Measurements from ENCODE around the gene TPSG1.
"Not testable (repeated sequence)": the region's sequence is repeated elsewhere in the genome, so short reads cannot be mapped to it uniquely, and the experiment has no call there.

The TPSG1 gene

GRCh38 chr16:1258225-1258600 is 33.1 kb upstream of the TPSG1 start:
- no peak overlapping the region for H3K27ac ChIP-seq
- intact Hi-C loops (cut with DNase I; ENCODE audit: low total_unique reads): no loop called here
- TF ChIP-seq, protein P1, sequence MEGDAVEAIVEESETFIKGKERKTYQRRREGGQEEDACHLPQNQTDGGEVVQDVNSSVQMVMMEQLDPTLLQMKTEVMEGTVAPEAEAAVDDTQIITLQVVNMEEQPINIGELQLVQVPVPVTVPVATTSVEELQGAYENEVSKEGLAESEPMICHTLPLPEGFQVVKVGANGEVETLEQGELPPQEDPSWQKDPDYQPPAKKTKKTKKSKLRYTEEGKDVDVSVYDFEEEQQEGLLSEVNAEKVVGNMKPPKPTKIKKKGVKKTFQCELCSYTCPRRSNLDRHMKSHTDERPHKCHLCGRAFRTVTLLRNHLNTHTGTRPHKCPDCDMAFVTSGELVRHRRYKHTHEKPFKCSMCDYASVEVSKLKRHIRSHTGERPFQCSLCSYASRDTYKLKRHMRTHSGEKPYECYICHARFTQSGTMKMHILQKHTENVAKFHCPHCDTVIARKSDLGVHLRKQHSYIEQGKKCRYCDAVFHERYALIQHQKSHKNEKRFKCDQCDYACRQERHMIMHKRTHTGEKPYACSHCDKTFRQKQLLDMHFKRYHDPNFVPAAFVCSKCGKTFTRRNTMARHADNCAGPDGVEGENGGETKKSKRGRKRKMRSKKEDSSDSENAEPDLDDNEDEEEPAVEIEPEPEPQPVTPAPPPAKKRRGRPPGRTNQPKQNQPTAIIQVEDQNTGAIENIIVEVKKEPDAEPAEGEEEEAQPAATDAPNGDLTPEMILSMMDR (IDR thresholded peaks at IDR 0.05): no peak
- peaks cover 0 to 79% of the 10 kb centered on the region in 2 donors for H3K27me3 ChIP-seq
- no peaks in the 10 kb centered on the region for H3K9me3 ChIP-seq
- no peak for DNase-seq
- H3K36me3 ChIP-seq: no peaks in the 10 kb centered on the region
- peaks cover 0 to 16% (median 0%) of the 10 kb centered on the region in 4 donors for H3K4me1 ChIP-seq
- no peak overlapping the region for H3K4me3 ChIP-seq

DNA sequence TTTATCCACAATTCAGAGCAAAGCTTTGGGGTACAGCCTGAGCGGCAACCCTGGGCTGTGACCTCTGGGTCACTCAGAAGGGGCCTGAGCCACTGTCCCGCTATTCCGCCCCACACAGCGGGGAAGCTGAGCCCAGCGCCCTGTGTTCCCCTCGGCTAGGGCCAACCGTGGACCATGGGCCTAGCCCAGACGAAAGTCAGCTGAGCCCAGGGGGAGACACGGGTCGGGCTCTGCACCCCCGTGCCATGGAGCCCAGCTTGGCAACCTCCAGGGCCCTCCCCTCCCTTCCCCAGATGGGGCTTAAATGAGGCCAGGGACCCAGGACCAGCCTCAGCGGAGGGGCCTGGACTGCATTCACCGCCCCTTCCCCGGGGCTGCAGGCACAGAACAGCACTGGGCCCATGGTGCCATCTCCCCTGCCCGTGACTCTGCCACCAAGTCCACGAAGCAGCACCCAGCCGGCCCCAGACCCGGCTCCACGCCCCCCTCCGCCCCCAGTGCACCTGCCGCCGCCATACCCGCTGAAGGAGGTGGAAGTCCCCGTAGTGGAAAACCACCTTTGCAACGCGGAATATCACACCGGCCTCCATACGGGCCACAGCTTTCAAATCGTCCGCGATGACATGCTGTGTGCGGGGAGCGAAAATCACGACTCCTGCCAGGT is 32.6 kb upstream of the TPSG1 start:
- TF ChIP-seq, protein P1 (IDR thresholded peaks at IDR 0.05): no peak
- Histone ChIP-seq H3K27ac (no peak overlapping the region), H3K27me3 (peaks cover 0 to 74% of the 10 kb centered on the region in 2 donors), H3K4me3 (no peak overlapping the region), H3K36me3 (no peaks in the 10 kb centered on the region), H3K9me3 (no peaks in the 10 kb centered on the region), H3K4me1 (peaks cover 0 to 16% (median 0%) of the 10 kb centered on the region in 4 donors)
- DNase-seq: no peak
- intact Hi-C loops (cut with DNase I; ENCODE audit: low total_unique reads): no loop called here

DNA sequence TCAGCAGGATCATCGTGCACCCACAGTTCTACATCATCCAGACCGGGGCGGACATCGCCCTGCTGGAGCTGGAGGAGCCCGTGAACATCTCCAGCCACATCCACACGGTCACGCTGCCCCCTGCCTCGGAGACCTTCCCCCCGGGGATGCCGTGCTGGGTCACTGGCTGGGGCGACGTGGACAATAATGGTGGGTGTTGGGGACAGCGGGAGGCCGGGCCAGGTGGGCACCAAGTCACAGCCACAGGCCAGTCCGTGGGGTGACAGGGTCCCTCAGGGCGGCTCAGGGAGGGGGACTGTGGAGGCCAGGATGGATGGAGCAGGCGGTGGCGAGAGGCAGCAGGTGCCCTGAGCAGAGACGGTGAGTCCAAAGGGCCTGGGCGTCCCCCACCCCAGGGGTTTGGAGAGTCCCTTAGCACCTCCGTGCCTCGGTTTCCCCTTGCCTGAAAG is 31.8 kb upstream of the TPSG1 start:
- H3K27me3 ChIP-seq: peaks cover 0 to 66% of the 10 kb centered on the region in 2 donors
- intact Hi-C loops (cut with DNase I; ENCODE audit: low total_unique reads): no loop called here
- peaks cover 0 to 16% (median 0%) of the 10 kb centered on the region in 4 donors for H3K4me1 ChIP-seq
- H3K9me3 ChIP-seq: no peaks in the 10 kb centered on the region
- DNase-seq: no peak
- no peak overlapping the region for H3K27ac ChIP-seq
- H3K36me3 ChIP-seq: no peaks in the 10 kb centered on the region
- TF ChIP-seq, protein P1 (IDR thresholded peaks at IDR 0.05): no peak
- H3K4me3 ChIP-seq: no peak overlapping the region

GRCh38 chr16:1256296-1256873 is 31.3 kb upstream of the TPSG1 start:
- Histone ChIP-seq H3K4me1 (peaks cover 0 to 13% (median 0%) of the 10 kb centered on the region in 4 donors), H3K27me3 (peaks cover 0 to 61% of the 10 kb centered on the region in 2 donors)
- DNase-seq; H3K36me3 ChIP-seq; H3K4me3 ChIP-seq; H3K27ac ChIP-seq; H3K9me3 ChIP-seq; intact Hi-C loops (cut with DNase I; ENCODE audit: low total_unique reads): not testable (repeated sequence)

DNA sequence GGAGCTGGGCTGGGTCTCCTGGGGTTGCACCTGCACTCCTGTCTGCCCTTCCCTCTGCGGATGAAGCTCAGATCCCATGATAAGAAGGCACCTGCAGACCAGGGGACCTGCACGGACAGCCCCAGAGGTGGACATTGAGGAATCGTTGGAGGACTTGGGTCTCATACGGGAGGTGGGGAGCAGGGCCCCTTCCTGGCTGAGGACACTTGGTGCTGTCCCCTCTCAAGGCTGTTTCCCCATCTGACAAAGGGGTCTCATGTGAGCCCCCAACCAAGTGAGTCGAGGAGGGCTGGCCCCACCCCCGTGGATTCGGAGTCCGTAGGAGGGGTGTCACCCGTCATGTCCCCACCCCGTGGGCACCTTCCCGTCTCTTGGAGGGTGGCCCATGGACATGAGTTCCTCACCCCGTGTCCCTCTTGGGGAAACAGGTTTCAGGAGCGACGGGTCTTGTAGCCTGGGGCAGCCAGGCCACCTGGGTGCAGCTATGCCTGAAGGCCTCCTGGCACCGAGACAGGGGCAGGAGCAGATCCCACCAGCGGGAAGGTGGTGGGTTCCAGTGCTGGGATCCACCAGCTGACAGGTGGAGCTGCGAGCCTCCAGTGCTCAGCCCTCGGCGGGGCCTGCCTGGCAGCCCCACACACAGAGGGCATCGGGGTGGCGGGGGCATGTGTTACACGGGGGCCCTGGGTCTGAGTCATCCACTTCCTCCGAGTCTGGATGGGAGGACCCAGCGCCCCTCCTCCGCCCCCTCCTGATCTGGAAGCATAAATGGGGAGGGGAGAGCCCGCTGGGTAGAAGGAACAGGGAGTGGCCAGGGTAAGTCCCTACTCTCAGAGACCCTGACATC is 30.4 kb upstream of the TPSG1 start, which contains the start of gene TPSD1:
Gene TPSD1 (plus strand): TSS at position 794 of the 847 bp plus-strand sequence. CDS start 212 bp downstream, outside the sequence.
- DNase-seq: not testable (repeated sequence)

DNA sequence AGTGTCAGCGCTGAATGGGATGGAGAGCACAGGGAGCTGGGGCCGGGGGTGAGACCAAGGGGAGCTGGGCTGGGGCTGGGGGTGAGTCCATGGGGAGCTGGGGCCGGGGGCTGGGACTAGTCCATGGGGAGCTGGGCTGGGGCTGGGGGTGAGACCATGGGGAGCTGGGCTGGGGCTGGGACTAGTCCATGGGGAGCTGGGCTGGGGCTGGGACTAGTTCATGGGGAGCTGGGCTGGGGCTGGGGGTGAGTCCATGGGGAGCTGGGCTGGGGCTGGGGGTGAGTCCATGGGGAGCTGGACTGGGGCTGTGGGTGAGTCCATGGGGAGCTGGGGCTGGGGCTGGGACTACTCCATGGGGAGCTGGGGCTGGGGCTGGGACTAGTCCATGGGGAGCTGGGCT is 29.8 kb upstream of the TPSG1 start:
- H3K9me3 ChIP-seq; H3K27ac ChIP-seq; H3K36me3 ChIP-seq; H3K4me1 ChIP-seq; DNase-seq; H3K4me3 ChIP-seq; intact Hi-C loops (cut with DNase I; ENCODE audit: low total_unique reads): not testable (repeated sequence)
- H3K27me3 ChIP-seq: peaks cover 0 to 45% of the 10 kb centered on the region in 2 donors

More for the DNA sequence above, 30.4 kb upstream of the TPSG1 start, which contains the start of gene TPSD1:
- H3K4me1 ChIP-seq; intact Hi-C loops (cut with DNase I; ENCODE audit: low total_unique reads); H3K9me3 ChIP-seq; H3K4me3 ChIP-seq; H3K27ac ChIP-seq; H3K36me3 ChIP-seq: not testable (repeated sequence)
- peaks cover 0 to 52% of the 10 kb centered on the region in 2 donors for H3K27me3 ChIP-seq

DNA sequence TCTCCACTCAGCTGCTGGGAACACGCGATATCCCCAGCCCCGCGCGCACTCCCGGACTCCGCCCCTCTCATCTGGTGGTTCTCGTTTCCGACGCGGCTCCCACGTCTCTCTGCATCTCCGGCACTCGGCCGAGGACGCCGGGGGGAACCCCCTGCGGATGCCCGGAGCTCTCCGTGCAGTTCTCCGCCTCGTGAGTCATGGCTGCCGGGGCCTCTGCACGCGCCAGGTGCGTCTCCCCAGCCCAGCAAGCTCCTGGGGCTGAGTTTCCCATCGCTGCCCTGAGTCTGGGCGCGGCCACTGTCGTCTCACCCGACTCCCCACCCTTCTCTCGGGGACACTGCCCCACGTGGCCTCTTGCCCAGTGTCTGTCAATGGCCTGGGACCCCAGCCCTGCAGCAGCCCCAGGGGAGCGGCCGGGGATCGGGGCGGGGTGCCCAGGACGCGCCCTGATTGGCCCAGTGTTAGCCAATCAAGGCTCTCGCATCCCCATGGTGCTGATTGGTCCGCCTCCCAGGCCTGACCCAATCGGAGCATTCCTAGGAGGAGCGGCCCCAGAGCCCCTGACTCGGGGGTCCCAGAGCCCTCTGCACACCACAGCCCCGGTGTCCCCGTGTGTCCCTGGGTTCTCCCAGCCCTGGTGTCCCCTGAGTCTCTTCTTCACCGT is 28.8 kb upstream of the TPSG1 start:
- H3K36me3 ChIP-seq; intact Hi-C loops (cut with DNase I; ENCODE audit: low total_unique reads); H3K27ac ChIP-seq; H3K9me3 ChIP-seq; H3K4me1 ChIP-seq; DNase-seq; H3K4me3 ChIP-seq: not testable (repeated sequence)
- H3K27me3 ChIP-seq: peaks cover 0 to 35% of the 10 kb centered on the region in 2 donors

DNA sequence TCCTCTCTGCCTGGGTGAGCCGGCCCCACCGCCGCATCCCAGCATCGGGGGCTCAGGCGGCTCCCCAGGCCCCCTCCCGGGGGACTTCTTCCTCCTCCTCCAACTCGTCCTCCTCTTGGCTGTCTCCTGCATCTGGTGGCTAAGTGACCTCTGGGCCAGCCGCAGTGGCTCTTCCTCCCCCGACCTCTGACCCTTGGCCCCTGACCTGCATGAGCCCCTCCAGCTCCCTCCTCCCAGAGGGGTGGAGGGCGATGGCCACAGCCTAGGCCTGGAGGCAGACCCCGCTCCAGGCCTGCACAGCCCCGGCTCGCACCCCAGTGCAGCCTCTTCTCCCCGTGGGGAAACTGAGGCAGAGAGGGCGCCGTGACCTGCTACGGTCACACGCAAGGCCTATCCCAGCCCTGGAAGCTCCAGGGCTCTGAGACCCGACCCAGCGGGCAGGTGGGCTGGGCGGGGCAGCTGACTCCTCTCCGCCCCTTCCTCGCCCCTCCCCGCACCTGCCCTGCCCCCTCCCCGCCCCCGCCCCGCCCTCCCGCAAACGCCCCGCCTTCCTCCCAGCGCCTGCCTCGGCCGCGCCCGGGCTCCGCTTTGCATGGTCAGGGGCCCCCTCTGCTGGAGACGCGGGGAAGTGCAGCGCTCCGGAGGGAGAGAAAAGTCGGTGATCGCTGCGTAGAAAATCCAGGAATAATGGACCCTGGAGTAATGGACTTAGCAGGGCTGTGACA is 24.1 kb upstream of the TPSG1 start:
- H3K4me3 ChIP-seq; H3K27ac ChIP-seq; H3K36me3 ChIP-seq; H3K9me3 ChIP-seq; DNase-seq; intact Hi-C loops (cut with DNase I; ENCODE audit: low total_unique reads); H3K4me1 ChIP-seq: not testable (repeated sequence)
- H3K27me3 ChIP-seq: peaks cover 0 to 25% of the 10 kb centered on the region in 2 donors

GRCh38 chr16:1247903-1248537 is 23.0 kb upstream of the TPSG1 start:
- H3K27me3 ChIP-seq: peaks cover 0 to 30% of the 10 kb centered on the region in 2 donors
- H3K4me3 ChIP-seq; intact Hi-C loops (cut with DNase I; ENCODE audit: low total_unique reads); H3K9me3 ChIP-seq; DNase-seq; H3K27ac ChIP-seq; H3K4me1 ChIP-seq; H3K36me3 ChIP-seq: not testable (repeated sequence)

Data from tibial artery (tissue), 4 donors.